Astrocyte of the cerebellum (primary cell): ENCODE data around the gene VAT1L.
"Not testable (repeated sequence)": the region's sequence is repeated elsewhere in the genome, so short reads cannot be mapped to it uniquely, and the experiment has no call there.

Source experiments
- DNase-seq: peaks from one replicate; pipeline ENCODE4 v3.0.0-alpha.2; 2011; ENCODE audit warnings: low read depth
- H3K4me3 ChIP-seq: 2 replicates; pipeline ENCODE4 v1.5.1; 2011; ENCODE audit warnings: mild to moderate bottlenecking, low read depth, low read length, moderate library complexity
- CTCF ChIP-seq: IDR thresholded peaks from 2 replicates; pipeline ENCODE4 v1.5.1; 2012; ENCODE audit warnings: low read length, low read depth, moderate library complexity, mild to moderate bottlenecking; ENCODE audit errors: missing control alignments
- in situ Hi-C: cut with HindIII; loops from 2 replicates; pipeline ENCODE4 v1.10.0; 2017; ENCODE audit warnings: low sequenced_read_pairs

The VAT1L gene

GRCh38 chr16:77944631-77945030, 156.3 kb downstream of the VAT1L start:
- TF ChIP-seq CTCF = no peak
- no peak overlapping the region for H3K4me3 ChIP-seq
- in situ Hi-C loops = no loop called here
- no peak for DNase-seq

- no peak for TF ChIP-seq CTCF
- no peak overlapping the region for H3K4me3 ChIP-seq
- no peak for DNase-seq
- in situ Hi-C loops = no loop called here
Measured at GRCh38 chr16:77945126-77945525, 156.8 kb downstream of the VAT1L start.

- H3K4me3 ChIP-seq = no peak overlapping the region
- no peak for DNase-seq
- in situ Hi-C loops = no loop called here
- no peak for TF ChIP-seq CTCF
Measured at GRCh38 chr16:77946823-77947222, 158.5 kb downstream of the VAT1L start.

- in situ Hi-C loops, H3K4me3 ChIP-seq, DNase-seq: not testable (repeated sequence)
Measured at GRCh38 chr16:77947590-77947989, 159.2 kb downstream of the VAT1L start.

- no peak overlapping the region for H3K4me3 ChIP-seq
- no peak for DNase-seq
- TF ChIP-seq CTCF = no peak
- in situ Hi-C loops = no loop called here
Measured at GRCh38 chr16:77948835-77949234, 160.5 kb downstream of the VAT1L start.

GRCh38 chr16:77949445-77949844, 161.1 kb downstream of the VAT1L start:
- no peak for DNase-seq
- in situ Hi-C loops = no loop called here
- no peak for TF ChIP-seq CTCF
- H3K4me3 ChIP-seq = no peak overlapping the region

GRCh38 chr16:77951788-77952187, 163.4 kb downstream of the VAT1L start:
- no peak overlapping the region for H3K4me3 ChIP-seq
- in situ Hi-C loops = no loop called here
- no peak for DNase-seq
- TF ChIP-seq CTCF = peak; percentile 51
